OCI-LY7 (cell line): ENCODE data around the gene TJP2. TPM values are rescaled to one million over a fixed set of nuclear protein-coding genes. Genes with fewer than 3 reads are reported as not detected.

Source experiments
- BruUV-seq: library from RNA; stranded (reverse); fragments of 400-500 nt; replicated peaks from 2 replicates; lab custom pipeline; 2021; lab: Mats Ljungman, UMichigan
- CTCF ChIA-PET: fragments of 300-600 bp; sonication (Branson Sonifier 250); formaldehyde crosslinking; loops from one replicate; lab custom pipeline; 2022; ENCODE audit warnings: antibody characterized with exemption; ENCODE audit not compliant: unreplicated experiment; lab: Charles Lee
- POLR2A ChIA-PET: fragments of 300-600 bp; sonication (Branson Sonifier 250); formaldehyde crosslinking; loops from one replicate; lab custom pipeline; 2022; ENCODE audit warnings: antibody characterized with exemption; lab: Charles Lee
- DNase-seq: peaks from one replicate; pipeline ENCODE4 v3.0.0-alpha.2; 2015; ENCODE audit warnings: low spot score
- H2AFZ ChIP-seq: fragments of 200-600 bp; sonication (generic), shearing (Covaris generic); 2 replicates; pipeline ENCODE4 v1.6.1; 2014; ENCODE audit warnings: mild to moderate bottlenecking, antibody characterized with exemption, low read length, moderate library complexity
- H3K27ac ChIP-seq: fragments of 200-600 bp; sonication (generic); 2 replicates; pipeline ENCODE4 v1.5.1; 2014; ENCODE audit warnings: mixed run types, low read depth, mild to moderate bottlenecking, moderate library complexity, low read length, inconsistent platforms; ENCODE audit not compliant: poor library complexity, severe bottlenecking
- H3K36me3 ChIP-seq: fragments of 200-600 bp; sonication (generic); 2 replicates; pipeline ENCODE4 v1.6.1; 2014; ENCODE audit warnings: mild to moderate bottlenecking, antibody characterized with exemption, low read length, moderate library complexity, mixed read lengths; ENCODE audit not compliant: insufficient read depth
- H3K4me1 ChIP-seq: fragments of 200-600 bp; sonication (generic); 2 replicates; pipeline ENCODE4 v1.5.1; 2014; ENCODE audit warnings: mild to moderate bottlenecking, low read length; ENCODE audit not compliant: insufficient read depth, poor library complexity, severe bottlenecking
- H3K4me2 ChIP-seq: fragments of 200-600 bp; sonication (generic); 2 replicates; pipeline ENCODE4 v1.6.1; 2014; ENCODE audit warnings: mild to moderate bottlenecking, low read length
- H3K4me3 ChIP-seq: fragments of 200-600 bp; sonication (generic); 2 replicates; pipeline ENCODE4 v1.5.1; 2014; ENCODE audit warnings: mild to moderate bottlenecking, low read depth, low read length; ENCODE audit not compliant: poor library complexity, severe bottlenecking
- H3K79me2 ChIP-seq: fragments of 200-600 bp; sonication (generic); 2 replicates; pipeline ENCODE4 v1.6.1; 2016; ENCODE audit warnings: low read depth, mild to moderate bottlenecking, low read length, moderate library complexity, mixed read lengths; ENCODE audit not compliant: insufficient read depth
- H3K9me2 ChIP-seq: fragments of 200-600 bp; sonication (generic); 2 replicates; pipeline ENCODE4 v1.6.1; 2016; ENCODE audit warnings: mild to moderate bottlenecking, low read length, mixed read lengths; ENCODE audit not compliant: insufficient read depth
- H3K9me3 ChIP-seq: fragments of 200-600 bp; sonication (generic); 2 replicates; pipeline ENCODE4 v1.6.1; 2014; ENCODE audit warnings: mild to moderate bottlenecking, mixed run types, low read length, mixed read lengths
- H4K20me1 ChIP-seq: fragments of 200-600 bp; sonication (generic); 2 replicates; pipeline ENCODE4 v1.6.1; 2014; ENCODE audit warnings: mild to moderate bottlenecking, antibody characterized with exemption, low read length, moderate library complexity, mixed read lengths; ENCODE audit not compliant: insufficient read depth
- EZH2phosphoT487 ChIP-seq: fragments of 200-600 bp; sonication (generic); IDR thresholded peaks from 2 replicates; pipeline ENCODE4 v1.6.1; 2018; ENCODE audit warnings: low read depth, borderline replicate concordance, mild to moderate bottlenecking, mixed run types, antibody characterized with exemption, low read length, moderate library complexity, mixed read lengths
- intact Hi-C: fragments of 100-400 bp; cut with micrococcal nuclease; formaldehyde crosslinking; loops from one replicate; pipeline ENCODE4 v1.10.0; 2022; ENCODE audit not compliant: unreplicated experiment
- total RNA-seq, 2 experiments: library from RNA; depleted of rRNA in 1 of 2; stranded (reverse); fragments of >200 nt in 1 of 2; shearing (Covaris generic) in 1 of 2; gene quantifications; 2 replicates each; pipeline ENCODE4 v1.2.3, GENCODE V29; 2014 to 2022
- TF ChIP-seq, protein P1 (sequence below): fragments of 200-600 bp; sonication (generic); conservative IDR thresholded peaks from 2 replicates; pipeline ENCODE4 v1.5.1; 2014; ENCODE audit warnings: mild to moderate bottlenecking, antibody characterized with exemption, low read length, moderate library complexity, mixed read lengths

TJP2 gene
- total RNA-seq, 2 experiments from 2014 or later, result 15.1 to 18.0 TPM

DNA sequence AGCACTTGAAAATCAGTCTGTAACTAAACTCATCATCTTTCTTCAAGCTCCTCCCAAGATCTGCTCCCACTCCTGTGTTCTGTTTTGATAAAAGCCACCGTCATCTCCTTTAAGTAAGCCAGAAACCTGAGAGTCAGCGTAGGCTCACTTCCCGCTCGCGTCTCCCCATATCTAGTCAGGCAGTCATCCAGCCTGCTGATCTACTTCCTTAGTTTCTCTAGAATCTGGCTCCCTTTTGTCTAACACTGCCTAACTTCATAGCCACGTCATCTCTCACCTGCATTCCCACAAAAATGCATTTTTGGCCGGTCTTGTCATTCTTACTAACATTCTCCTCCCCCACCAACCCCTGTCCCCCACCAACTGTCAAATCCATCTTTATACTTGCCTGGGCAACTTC lies 3.0 kb upstream of the TJP2 start:
- Histone ChIP-seq H3K4me3 (no peak overlapping the region), H4K20me1 (no peaks in the 10 kb centered on the region), H3K9me3 (no peaks in the 10 kb centered on the region), H3K9me2 (no peaks in the 10 kb centered on the region), H3K4me1 (peaks cover 27% of the 10 kb centered on the region), H3K36me3 (no peaks in the 10 kb centered on the region), H3K27ac (no peak overlapping the region), H3K4me2 (no peak overlapping the region), H2AFZ (no peak overlapping the region), H3K79me2 (no peaks in the 10 kb centered on the region)
- intact Hi-C loops, result loop anchor here (5.0 kb wide), 1 partner anchor 49 kb away; no protein-coding TSS in a partner anchor
- no TSS peak for BruUV-seq
- ChIA-PET CTCF (no interaction called here), POLR2A (interaction anchor here (0.6 to 1.0 kb wide), 2 partner anchors 13 to 98 kb away, joined by 3 to 4 read pairs; no protein-coding TSS in a partner anchor)
- TF ChIP-seq EZH2phosphoT487, result no peak
- TF ChIP-seq, protein P1, sequence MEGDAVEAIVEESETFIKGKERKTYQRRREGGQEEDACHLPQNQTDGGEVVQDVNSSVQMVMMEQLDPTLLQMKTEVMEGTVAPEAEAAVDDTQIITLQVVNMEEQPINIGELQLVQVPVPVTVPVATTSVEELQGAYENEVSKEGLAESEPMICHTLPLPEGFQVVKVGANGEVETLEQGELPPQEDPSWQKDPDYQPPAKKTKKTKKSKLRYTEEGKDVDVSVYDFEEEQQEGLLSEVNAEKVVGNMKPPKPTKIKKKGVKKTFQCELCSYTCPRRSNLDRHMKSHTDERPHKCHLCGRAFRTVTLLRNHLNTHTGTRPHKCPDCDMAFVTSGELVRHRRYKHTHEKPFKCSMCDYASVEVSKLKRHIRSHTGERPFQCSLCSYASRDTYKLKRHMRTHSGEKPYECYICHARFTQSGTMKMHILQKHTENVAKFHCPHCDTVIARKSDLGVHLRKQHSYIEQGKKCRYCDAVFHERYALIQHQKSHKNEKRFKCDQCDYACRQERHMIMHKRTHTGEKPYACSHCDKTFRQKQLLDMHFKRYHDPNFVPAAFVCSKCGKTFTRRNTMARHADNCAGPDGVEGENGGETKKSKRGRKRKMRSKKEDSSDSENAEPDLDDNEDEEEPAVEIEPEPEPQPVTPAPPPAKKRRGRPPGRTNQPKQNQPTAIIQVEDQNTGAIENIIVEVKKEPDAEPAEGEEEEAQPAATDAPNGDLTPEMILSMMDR, result no peak
- no peak for DNase-seq

DNA sequence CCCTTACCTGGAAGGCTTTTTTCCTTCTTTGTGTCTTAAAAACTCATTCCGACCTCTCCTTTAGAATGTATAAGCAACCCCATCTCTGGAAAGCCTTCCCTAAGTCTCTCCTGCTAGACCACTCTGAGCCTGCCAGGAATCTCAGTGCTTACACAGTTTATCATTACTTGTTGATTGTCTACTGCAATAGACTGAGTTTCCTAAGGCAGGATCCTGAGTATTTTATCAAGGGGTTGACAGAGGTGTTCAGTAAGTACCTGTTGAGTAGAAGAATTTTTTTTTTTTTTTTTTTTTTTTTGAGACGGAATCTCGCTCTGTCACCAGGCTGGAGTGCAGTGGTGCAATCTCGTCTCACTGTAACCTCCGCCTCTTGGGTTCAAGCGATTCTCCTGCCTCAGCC lies 2.6 kb upstream of the TJP2 start:
- no peak overlapping the region for H2AFZ ChIP-seq
- CTCF ChIA-PET, result no interaction called here
- no peaks in the 10 kb centered on the region for H3K79me2 ChIP-seq
- H3K9me2 ChIP-seq, result no peaks in the 10 kb centered on the region
- DNase-seq, result no peak
- H3K27ac ChIP-seq, result no peak overlapping the region
- no peaks in the 10 kb centered on the region for H3K36me3 ChIP-seq
- POLR2A ChIA-PET, result no interaction called here
- no peaks in the 10 kb centered on the region for H4K20me1 ChIP-seq
- H3K4me2 ChIP-seq, result no peak overlapping the region
- TF ChIP-seq, protein P1, result no peak
- no peak for TF ChIP-seq EZH2phosphoT487
- H3K4me3 ChIP-seq, result no peak overlapping the region
- H3K4me1 ChIP-seq, result peaks cover 28% of the 10 kb centered on the region
- intact Hi-C loops, result loop anchor here (5.0 kb wide), 1 partner anchor 49 kb away; no protein-coding TSS in a partner anchor
- H3K9me3 ChIP-seq, result no peaks in the 10 kb centered on the region
- BruUV-seq, result no TSS peak

DNA sequence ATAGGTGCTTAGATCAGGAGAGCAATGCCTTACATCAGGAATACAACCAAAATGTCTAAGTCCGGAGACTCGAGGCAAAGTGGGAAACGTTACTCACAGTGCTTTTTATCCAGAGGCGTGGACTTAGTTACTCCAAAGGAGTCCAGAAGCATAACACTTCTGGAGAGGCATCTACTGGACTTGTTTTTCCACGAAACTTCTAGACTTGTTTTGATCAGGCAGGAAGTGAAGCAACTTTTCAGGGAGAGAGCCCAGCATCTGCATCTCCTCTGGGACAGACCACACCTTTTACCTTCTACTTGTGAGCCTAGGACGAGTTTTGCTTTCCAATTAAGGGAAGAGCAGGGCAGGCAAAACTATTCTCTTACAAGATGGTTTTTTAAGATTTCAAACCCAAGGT lies 1.2 kb upstream of the TJP2 start:
- H3K4me3 ChIP-seq, result no peak overlapping the region
- H3K9me2 ChIP-seq, result no peaks in the 10 kb centered on the region
- peak overlapping the region; percentile 76; the same call in 1 of the 2 replicates for H3K4me2 ChIP-seq
- no peak for DNase-seq
- no peak for TF ChIP-seq EZH2phosphoT487
- TF ChIP-seq, protein P1, result no peak
- H3K27ac ChIP-seq, result no peak overlapping the region
- H2AFZ ChIP-seq, result no peak overlapping the region
- H4K20me1 ChIP-seq, result no peaks in the 10 kb centered on the region
- H3K79me2 ChIP-seq, result no peaks in the 10 kb centered on the region
- no peaks in the 10 kb centered on the region for H3K36me3 ChIP-seq
- intact Hi-C loops, result loop anchor here (5.0 kb wide), 1 partner anchor 51 kb away; no protein-coding TSS in a partner anchor
- POLR2A ChIA-PET, result no interaction called here
- peaks cover 28% of the 10 kb centered on the region for H3K4me1 ChIP-seq
- CTCF ChIA-PET, result no interaction called here
- no peaks in the 10 kb centered on the region for H3K9me3 ChIP-seq
- no TSS peak for BruUV-seq
